Trophoblast cell (in vitro differentiated cells and primary cell): ENCODE data around the gene SLC29A3.

Experiments used
- DNase-seq, 2 donors: peaks; one replicate each; pipeline ENCODE4 v3.0.0-alpha.2; 2016
- H2AFZ ChIP-seq: 2 replicates; pipeline ENCODE4 v1.6.1; 2013; ENCODE audit warnings: low read length, moderate library complexity, mild to moderate bottlenecking; ENCODE audit not compliant: insufficient read depth, poor library complexity
- H2AK5ac ChIP-seq: 2 replicates; pipeline ENCODE4 v1.6.1; 2013; ENCODE audit warnings: mild to moderate bottlenecking, low read length
- H2BK120ac ChIP-seq: 2 replicates; pipeline ENCODE4 v1.6.1; 2013; ENCODE audit warnings: low read length, mild to moderate bottlenecking, moderate library complexity; ENCODE audit not compliant: insufficient read depth, poor library complexity
- H2BK12ac ChIP-seq: 2 replicates; pipeline ENCODE4 v1.6.1; 2013; ENCODE audit warnings: mild to moderate bottlenecking, low read length, moderate library complexity
- H2BK5ac ChIP-seq: 2 replicates; pipeline ENCODE4 v1.6.1; 2013; ENCODE audit warnings: low read length, low read depth, moderate library complexity, mild to moderate bottlenecking; ENCODE audit not compliant: poor library complexity
- H3K14ac ChIP-seq: 2 replicates; pipeline ENCODE4 v1.6.1; 2013; ENCODE audit warnings: mild to moderate bottlenecking, low read length
- H3K18ac ChIP-seq: 2 replicates; pipeline ENCODE4 v1.6.1; 2013; ENCODE audit warnings: mild to moderate bottlenecking, low read length
- H3K23ac ChIP-seq: 2 replicates; pipeline ENCODE4 v1.6.1; 2013; ENCODE audit warnings: low read length
- H3K27ac ChIP-seq: 2 replicates; pipeline ENCODE4 v1.5.1; 2013; ENCODE audit warnings: low read depth, mild to moderate bottlenecking, inconsistent platforms, low read length, moderate library complexity
- H3K27me3 ChIP-seq: 2 replicates; pipeline ENCODE4 v1.6.1; 2013; ENCODE audit warnings: inconsistent platforms, mild to moderate bottlenecking, low read length, moderate library complexity; ENCODE audit not compliant: insufficient read depth
- H3K36me3 ChIP-seq, 2 experiments: 1 replicate in 1 of 2; 2 replicates in 1 of 2; pipeline ENCODE4 v1.6.1; 2013; ENCODE audit warnings: low read length in 2 of 2, mild to moderate bottlenecking in 2 of 2, moderate library complexity in 1 of 2; ENCODE audit not compliant: insufficient read depth in 2 of 2, control insufficient read depth in 1 of 2
- H3K4ac ChIP-seq: 2 replicates; pipeline ENCODE4 v1.6.1; 2013; ENCODE audit warnings: low read depth, mild to moderate bottlenecking, low read length, moderate library complexity
- H3K4me1 ChIP-seq, 2 experiments: 1 replicate in 1 of 2; 2 replicates in 1 of 2; pipeline ENCODE4 v1.6.1; 2013; ENCODE audit warnings: low read length in 2 of 2, mild to moderate bottlenecking in 2 of 2, moderate library complexity in 1 of 2; ENCODE audit not compliant: insufficient read depth in 2 of 2, control insufficient read depth in 1 of 2
- H3K4me2 ChIP-seq: 2 replicates; pipeline ENCODE4 v1.6.1; 2013; ENCODE audit warnings: inconsistent platforms, mild to moderate bottlenecking, low read length, moderate library complexity
- H3K4me3 ChIP-seq: 2 replicates; pipeline ENCODE4 v1.5.1; 2013; ENCODE audit warnings: mild to moderate bottlenecking, low read depth, low read length, inconsistent platforms
- H3K79me1 ChIP-seq: one replicate; pipeline ENCODE4 v1.6.1; 2013; ENCODE audit warnings: low read length
- H3K79me2 ChIP-seq: 2 replicates; pipeline ENCODE4 v1.6.1; 2013; ENCODE audit warnings: low read length, mild to moderate bottlenecking; ENCODE audit not compliant: control insufficient read depth, insufficient read depth, poor library complexity
- H3K9ac ChIP-seq: 2 replicates; pipeline ENCODE4 v1.6.1; 2013; ENCODE audit warnings: mild to moderate bottlenecking, low read length
- H3K9me3 ChIP-seq: 2 replicates; pipeline ENCODE4 v1.6.1; 2013; ENCODE audit warnings: low read depth, mild to moderate bottlenecking, control low read depth, inconsistent platforms, low read length; ENCODE audit not compliant: insufficient read depth
- H4K12ac ChIP-seq: 2 replicates; pipeline ENCODE4 v1.6.1; 2013; ENCODE audit warnings: low read depth, mild to moderate bottlenecking, low read length, moderate library complexity
- H4K8ac ChIP-seq: 2 replicates; pipeline ENCODE4 v1.6.1; 2013; ENCODE audit warnings: low read depth, mild to moderate bottlenecking, low read length, moderate library complexity
- H4K91ac ChIP-seq: one replicate; pipeline ENCODE4 v1.6.1; 2013; ENCODE audit warnings: low read depth, mild to moderate bottlenecking, low read length, moderate library complexity
- WGBS: extraction: QIAGEN DNeasy Blood & Tissue Kit; methylation state at CpG from one replicate; pipeline ENCODE4 v1.1.7; 2013; ENCODE audit warnings: missing lambda C conversion rate; ENCODE audit not compliant: insufficient read length, insufficient coverage; ENCODE audit errors: extremely low coverage; 5-methylcytosine and 5-hydroxymethylcytosine counted together

Gene SLC29A3

GRCh38 chr10:71361581-71361980 lies 42.5 kb downstream of the SLC29A3 start:
- Histone ChIP-seq H3K4me2 (no peak overlapping the region), H3K23ac (no peak overlapping the region), H4K8ac (no peak overlapping the region), H3K27me3 (no peaks in the 10 kb centered on the region), H3K27ac (no peak overlapping the region), H2BK5ac (no peak overlapping the region), H3K18ac (no peak overlapping the region), H4K12ac (no peak overlapping the region), H3K9ac (no peak overlapping the region), H3K4ac (no peak overlapping the region), H3K4me3 (no peak overlapping the region), H2AFZ (no peak overlapping the region), H3K14ac (no peak overlapping the region), H2BK120ac (no peak overlapping the region), H4K91ac (no peak overlapping the region), H2BK12ac (no peak overlapping the region), H3K4me1 (peaks cover 0 to 3% of the 10 kb centered on the region in 2 experiments), H3K36me3 (peaks cover 0 to 7% of the 10 kb centered on the region in 2 experiments), H3K79me2 (no peaks in the 10 kb centered on the region), H2AK5ac (no peak overlapping the region), H3K79me1 (no peaks in the 10 kb centered on the region), H3K9me3 (no peaks in the 10 kb centered on the region)
- no CpG with 5 or more reads among the region's 7 CpGs for WGBS
- DNase-seq = no peak

GRCh38 chr10:71362141-71362540 lies 43.1 kb downstream of the SLC29A3 start:
- no peaks in the 10 kb centered on the region for H3K79me1 ChIP-seq
- no peak overlapping the region for H3K23ac ChIP-seq
- H3K4ac ChIP-seq = no peak overlapping the region
- no peaks in the 10 kb centered on the region for H3K9me3 ChIP-seq
- H3K27ac ChIP-seq = no peak overlapping the region
- H3K27me3 ChIP-seq = no peaks in the 10 kb centered on the region
- H4K12ac ChIP-seq = no peak overlapping the region
- H3K4me2 ChIP-seq = no peak overlapping the region
- peaks cover 0 to 7% of the 10 kb centered on the region in 2 experiments for H3K36me3 ChIP-seq
- no peak overlapping the region for H2BK5ac ChIP-seq
- H4K91ac ChIP-seq = no peak overlapping the region
- no peak overlapping the region for H3K4me3 ChIP-seq
- no peaks in the 10 kb centered on the region for H3K79me2 ChIP-seq
- DNase-seq = no peak
- no peak overlapping the region for H2AFZ ChIP-seq
- H2AK5ac ChIP-seq = no peak overlapping the region
- H3K4me1 ChIP-seq = peaks cover 1 to 3% of the 10 kb centered on the region in 2 experiments
- no peak overlapping the region for H3K14ac ChIP-seq
- no peak overlapping the region for H3K9ac ChIP-seq
- no peak overlapping the region for H4K8ac ChIP-seq
- H2BK120ac ChIP-seq = no peak overlapping the region
- H3K18ac ChIP-seq = no peak overlapping the region
- no peak overlapping the region for H2BK12ac ChIP-seq
- no CpG with 5 or more reads among the region's 16 CpGs for WGBS

- Histone ChIP-seq H3K4ac (no peak overlapping the region), H4K91ac (no peak overlapping the region), H3K4me2 (no peak overlapping the region), H3K9me3 (no peaks in the 10 kb centered on the region), H3K27me3 (no peaks in the 10 kb centered on the region), H2AK5ac (no peak overlapping the region), H3K4me1 (peaks cover 3 to 4% of the 10 kb centered on the region in 2 experiments), H2AFZ (no peak overlapping the region), H2BK120ac (no peak overlapping the region), H4K8ac (no peak overlapping the region), H2BK5ac (no peak overlapping the region), H3K4me3 (no peak overlapping the region), H3K14ac (no peak overlapping the region), H4K12ac (no peak overlapping the region), H3K79me1 (no peaks in the 10 kb centered on the region), H3K23ac (no peak overlapping the region), H3K18ac (no peak overlapping the region), H3K9ac (no peak overlapping the region), H3K27ac (no peak overlapping the region), H3K36me3 (peaks cover 0 to 7% of the 10 kb centered on the region in 2 experiments), H2BK12ac (no peak overlapping the region), H3K79me2 (no peaks in the 10 kb centered on the region)
- no peak for DNase-seq
These were observed 44.9 kb downstream of the SLC29A3 start for GRCh38 chr10:71363936-71364335.

- no peak overlapping the region for H3K4me3 ChIP-seq
These were observed 46.3 kb downstream of the SLC29A3 start for GRCh38 chr10:71365366-71365765.

More at GRCh38 chr10:71365366-71365765, 46.3 kb downstream of the SLC29A3 start:
- Histone ChIP-seq H2AFZ (no peak overlapping the region), H2BK12ac (no peak overlapping the region), H4K12ac (no peak overlapping the region), H3K79me2 (no peaks in the 10 kb centered on the region), H2BK120ac (no peak overlapping the region), H3K9me3 (no peaks in the 10 kb centered on the region), H2BK5ac (no peak overlapping the region), H3K4me1 (peaks cover 3 to 4% of the 10 kb centered on the region in 2 experiments), H3K27me3 (no peaks in the 10 kb centered on the region), H3K14ac (no peak overlapping the region), H3K4me2 (no peak overlapping the region), H4K91ac (no peak overlapping the region), H3K9ac (no peak overlapping the region), H3K4ac (no peak overlapping the region), H3K23ac (no peak overlapping the region), H3K79me1 (no peaks in the 10 kb centered on the region), H3K27ac (no peak overlapping the region), H4K8ac (no peak overlapping the region), H3K18ac (no peak overlapping the region), H2AK5ac (no peak overlapping the region), H3K36me3 (peaks cover 0 to 7% of the 10 kb centered on the region in 2 experiments)
- WGBS = no CpG with 5 or more reads among the region's 6 CpGs
- DNase-seq = no peak
